ENCODE data around the gene SPACDR. TPM values are rescaled to one million over a fixed set of nuclear protein-coding genes. Genes with fewer than 3 reads are reported as not detected.
A peak's percentile ranks its signal among the peaks of the same experiment; 100 is the strongest.

Gene SPACDR
- total and polyA plus RNA-seq, 2 experiments from 2014 or later = 0.42 to 0.52 TPM

DNA sequence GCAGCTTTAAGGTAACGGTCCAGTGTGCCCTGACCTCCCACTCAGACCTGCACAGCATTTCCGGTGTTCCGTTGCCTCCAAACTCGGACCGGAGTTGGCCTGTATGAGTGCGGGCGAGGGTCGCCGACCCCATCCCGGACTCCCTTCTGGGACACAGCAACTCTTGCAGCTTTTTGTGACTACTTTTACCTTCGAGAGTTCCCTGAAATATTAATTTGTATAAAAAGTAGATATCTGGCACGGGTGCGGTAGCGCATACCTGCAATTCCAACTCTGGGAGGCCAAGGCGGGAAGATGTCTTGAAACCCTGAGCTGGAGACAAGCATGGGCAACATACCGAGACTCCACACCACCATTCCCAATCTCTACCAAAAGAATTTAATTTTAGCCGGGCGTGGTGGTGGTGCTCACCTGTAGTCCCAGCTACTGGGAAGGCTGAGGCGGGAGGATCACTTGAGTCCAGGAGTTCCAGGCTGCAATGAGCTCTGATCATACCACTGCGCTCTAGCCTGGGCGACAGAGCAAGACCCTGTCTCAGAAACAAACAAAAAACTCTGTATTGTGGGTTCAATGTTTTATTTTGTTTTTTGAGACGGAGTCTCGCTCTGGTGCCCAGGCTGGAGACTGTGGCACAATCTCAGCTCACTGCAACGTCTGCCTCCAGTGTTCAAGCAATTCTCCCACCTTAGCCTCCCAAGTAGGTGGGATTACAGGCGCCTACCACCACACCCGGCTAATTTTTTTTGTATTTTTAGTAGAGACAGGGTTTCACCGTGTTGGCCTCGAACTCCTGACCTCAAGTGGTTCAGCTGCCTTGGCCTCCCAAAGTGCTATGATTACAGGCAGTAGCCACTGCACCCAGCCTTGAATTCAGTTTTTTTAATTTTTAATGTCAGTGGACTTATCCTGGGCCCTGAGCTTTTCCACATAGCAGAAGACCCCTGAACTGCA, 26.6 kb downstream of the SPACDR start:
- Mint-ChIP-seq H3K27ac (peak overlapping the region; percentile 44; the same call in 1 of the 2 replicates), H3K9me3 (no peaks in the 10 kb centered on the region; the same call in 2 of the 3 replicates), H3K4me3 (peak overlapping the region; percentile 88), H3K4me1 (peaks cover 27% of the 10 kb centered on the region), H3K36me3 (ENCODE audit: low read depth) (peaks cover 30% of the 10 kb centered on the region), H3K27me3 (ENCODE audit: insufficient read depth, low read depth, poor library complexity) (peaks cover 20% of the 10 kb centered on the region)
- Histone ChIP-seq H3K4me1 (ENCODE audit: insufficient read depth) (peaks cover 10% of the 10 kb centered on the region; the same call in 1 of the 2 replicates), H4K20me1 (replicated peaks; ENCODE audit: insufficient read depth) (peaks cover 3% of the 10 kb centered on the region; the same call in 1 of the 2 replicates), H3F3A (replicated peaks; ENCODE audit: low read depth) (peaks cover 32% of the 10 kb centered on the region), H2AFZ (no peak overlapping the region), H3K27ac (ENCODE audit: low read depth) (peak overlapping the region; percentile 34; the same call in 1 of the 2 replicates), H3K27me3 (ENCODE audit: insufficient read depth) (no peaks in the 10 kb centered on the region), H3K79me2 (replicated peaks; ENCODE audit: insufficient read depth) (peaks cover 21% of the 10 kb centered on the region), H3K4me2 (peak overlapping the region; percentile 68), H3K9me2 (ENCODE audit: insufficient read depth) (no peaks in the 10 kb centered on the region), H3K36me3 (ENCODE audit: insufficient read depth) (peaks cover 9% of the 10 kb centered on the region; the same call in 1 of the 2 replicates), H3K4me3 (peak overlapping the region; percentile 44)
- ATAC-seq (no peak), DNase-seq (ENCODE audit: low spot score) (no peak)
- no peak for TF ChIP-seq POLR2AphosphoS5 (IDR thresholded peaks at IDR 0.05; ENCODE audit: low read depth)
- TF ChIP-seq, protein P1, sequence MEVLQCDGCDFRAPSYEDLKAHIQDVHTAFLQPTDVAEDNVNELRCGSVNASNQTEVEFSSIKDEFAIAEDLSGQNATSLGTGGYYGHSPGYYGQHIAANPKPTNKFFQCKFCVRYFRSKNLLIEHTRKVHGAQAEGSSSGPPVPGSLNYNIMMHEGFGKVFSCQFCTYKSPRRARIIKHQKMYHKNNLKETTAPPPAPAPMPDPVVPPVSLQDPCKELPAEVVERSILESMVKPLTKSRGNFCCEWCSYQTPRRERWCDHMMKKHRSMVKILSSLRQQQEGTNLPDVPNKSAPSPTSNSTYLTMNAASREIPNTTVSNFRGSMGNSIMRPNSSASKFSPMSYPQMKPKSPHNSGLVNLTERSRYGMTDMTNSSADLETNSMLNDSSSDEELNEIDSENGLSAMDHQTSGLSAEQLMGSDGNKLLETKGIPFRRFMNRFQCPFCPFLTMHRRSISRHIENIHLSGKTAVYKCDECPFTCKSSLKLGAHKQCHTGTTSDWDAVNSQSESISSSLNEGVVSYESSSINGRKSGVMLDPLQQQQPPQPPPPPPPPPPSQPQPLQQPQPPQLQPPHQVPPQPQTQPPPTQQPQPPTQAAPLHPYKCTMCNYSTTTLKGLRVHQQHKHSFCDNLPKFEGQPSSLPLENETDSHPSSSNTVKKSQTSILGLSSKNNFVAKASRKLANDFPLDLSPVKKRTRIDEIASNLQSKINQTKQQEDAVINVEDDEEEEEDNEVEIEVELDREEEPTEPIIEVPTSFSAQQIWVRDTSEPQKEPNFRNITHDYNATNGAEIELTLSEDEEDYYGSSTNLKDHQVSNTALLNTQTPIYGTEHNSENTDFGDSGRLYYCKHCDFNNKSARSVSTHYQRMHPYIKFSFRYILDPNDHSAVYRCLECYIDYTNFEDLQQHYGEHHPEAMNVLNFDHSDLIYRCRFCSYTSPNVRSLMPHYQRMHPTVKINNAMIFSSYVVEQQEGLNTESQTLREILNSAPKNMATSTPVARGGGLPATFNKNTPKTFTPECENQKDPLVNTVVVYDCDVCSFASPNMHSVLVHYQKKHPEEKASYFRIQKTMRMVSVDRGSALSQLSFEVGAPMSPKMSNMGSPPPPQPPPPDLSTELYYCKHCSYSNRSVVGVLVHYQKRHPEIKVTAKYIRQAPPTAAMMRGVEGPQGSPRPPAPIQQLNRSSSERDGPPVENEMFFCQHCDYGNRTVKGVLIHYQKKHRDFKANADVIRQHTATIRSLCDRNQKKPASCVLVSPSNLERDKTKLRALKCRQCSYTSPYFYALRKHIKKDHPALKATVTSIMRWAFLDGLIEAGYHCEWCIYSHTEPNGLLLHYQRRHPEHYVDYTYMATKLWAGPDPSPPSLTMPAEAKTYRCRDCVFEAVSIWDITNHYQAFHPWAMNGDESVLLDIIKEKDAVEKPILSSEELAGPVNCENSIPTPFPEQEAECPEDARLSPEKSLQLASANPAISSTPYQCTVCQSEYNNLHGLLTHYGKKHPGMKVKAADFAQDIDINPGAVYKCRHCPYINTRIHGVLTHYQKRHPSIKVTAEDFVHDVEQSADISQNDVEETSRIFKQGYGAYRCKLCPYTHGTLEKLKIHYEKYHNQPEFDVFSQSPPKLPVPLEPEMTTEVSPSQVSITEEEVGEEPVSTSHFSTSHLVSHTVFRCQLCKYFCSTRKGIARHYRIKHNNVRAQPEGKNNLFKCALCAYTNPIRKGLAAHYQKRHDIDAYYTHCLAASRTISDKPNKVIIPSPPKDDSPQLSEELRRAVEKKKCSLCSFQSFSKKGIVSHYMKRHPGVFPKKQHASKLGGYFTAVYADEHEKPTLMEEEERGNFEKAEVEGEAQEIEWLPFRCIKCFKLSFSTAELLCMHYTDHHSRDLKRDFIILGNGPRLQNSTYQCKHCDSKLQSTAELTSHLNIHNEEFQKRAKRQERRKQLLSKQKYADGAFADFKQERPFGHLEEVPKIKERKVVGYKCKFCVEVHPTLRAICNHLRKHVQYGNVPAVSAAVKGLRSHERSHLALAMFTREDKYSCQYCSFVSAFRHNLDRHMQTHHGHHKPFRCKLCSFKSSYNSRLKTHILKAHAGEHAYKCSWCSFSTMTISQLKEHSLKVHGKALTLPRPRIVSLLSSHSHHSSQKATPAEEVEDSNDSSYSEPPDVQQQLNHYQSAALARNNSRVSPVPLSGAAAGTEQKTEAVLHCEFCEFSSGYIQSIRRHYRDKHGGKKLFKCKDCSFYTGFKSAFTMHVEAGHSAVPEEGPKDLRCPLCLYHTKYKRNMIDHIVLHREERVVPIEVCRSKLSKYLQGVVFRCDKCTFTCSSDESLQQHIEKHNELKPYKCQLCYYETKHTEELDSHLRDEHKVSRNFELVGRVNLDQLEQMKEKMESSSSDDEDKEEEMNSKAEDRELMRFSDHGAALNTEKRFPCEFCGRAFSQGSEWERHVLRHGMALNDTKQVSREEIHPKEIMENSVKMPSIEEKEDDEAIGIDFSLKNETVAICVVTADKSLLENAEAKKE (CRISPR knock-in tag; IDR thresholded peaks at IDR 0.05) = no peak
- no peak for TF ChIP-seq EZH2 (IDR thresholded peaks at IDR 0.05; ENCODE audit: low read depth, unreplicated experiment)
- TF ChIP-seq, protein P2, sequence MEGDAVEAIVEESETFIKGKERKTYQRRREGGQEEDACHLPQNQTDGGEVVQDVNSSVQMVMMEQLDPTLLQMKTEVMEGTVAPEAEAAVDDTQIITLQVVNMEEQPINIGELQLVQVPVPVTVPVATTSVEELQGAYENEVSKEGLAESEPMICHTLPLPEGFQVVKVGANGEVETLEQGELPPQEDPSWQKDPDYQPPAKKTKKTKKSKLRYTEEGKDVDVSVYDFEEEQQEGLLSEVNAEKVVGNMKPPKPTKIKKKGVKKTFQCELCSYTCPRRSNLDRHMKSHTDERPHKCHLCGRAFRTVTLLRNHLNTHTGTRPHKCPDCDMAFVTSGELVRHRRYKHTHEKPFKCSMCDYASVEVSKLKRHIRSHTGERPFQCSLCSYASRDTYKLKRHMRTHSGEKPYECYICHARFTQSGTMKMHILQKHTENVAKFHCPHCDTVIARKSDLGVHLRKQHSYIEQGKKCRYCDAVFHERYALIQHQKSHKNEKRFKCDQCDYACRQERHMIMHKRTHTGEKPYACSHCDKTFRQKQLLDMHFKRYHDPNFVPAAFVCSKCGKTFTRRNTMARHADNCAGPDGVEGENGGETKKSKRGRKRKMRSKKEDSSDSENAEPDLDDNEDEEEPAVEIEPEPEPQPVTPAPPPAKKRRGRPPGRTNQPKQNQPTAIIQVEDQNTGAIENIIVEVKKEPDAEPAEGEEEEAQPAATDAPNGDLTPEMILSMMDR (conservative IDR thresholded peaks at IDR 0.05; ENCODE audit: low read depth in 2 of 2) = no peak
- no peak for TF ChIP-seq REST (IDR thresholded peaks at IDR 0.05; ENCODE audit: unreplicated experiment)
- no peak for TF ChIP-seq CREB1 (CRISPR knock-in tag; IDR thresholded peaks at IDR 0.05; ENCODE audit: low read depth)
- no peak for TF ChIP-seq EZH2phosphoT487 (IDR thresholded peaks at IDR 0.05; ENCODE audit: unreplicated experiment)
- no peak for TF ChIP-seq STAT1 (IDR thresholded peaks at IDR 0.05; ENCODE audit: unreplicated experiment)
- TF ChIP-seq NANOG (IDR thresholded peaks at IDR 0.05; ENCODE audit: borderline replicate concordance) = no peak
- no peak for TF ChIP-seq ZNF114 (CRISPR knock-in tag; IDR thresholded peaks at IDR 0.05)
- TF ChIP-seq, protein P3, sequence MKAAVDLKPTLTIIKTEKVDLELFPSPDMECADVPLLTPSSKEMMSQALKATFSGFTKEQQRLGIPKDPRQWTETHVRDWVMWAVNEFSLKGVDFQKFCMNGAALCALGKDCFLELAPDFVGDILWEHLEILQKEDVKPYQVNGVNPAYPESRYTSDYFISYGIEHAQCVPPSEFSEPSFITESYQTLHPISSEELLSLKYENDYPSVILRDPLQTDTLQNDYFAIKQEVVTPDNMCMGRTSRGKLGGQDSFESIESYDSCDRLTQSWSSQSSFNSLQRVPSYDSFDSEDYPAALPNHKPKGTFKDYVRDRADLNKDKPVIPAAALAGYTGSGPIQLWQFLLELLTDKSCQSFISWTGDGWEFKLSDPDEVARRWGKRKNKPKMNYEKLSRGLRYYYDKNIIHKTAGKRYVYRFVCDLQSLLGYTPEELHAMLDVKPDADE (IDR thresholded peaks at IDR 0.05) = no peak
- TF ChIP-seq JUNB (IDR thresholded peaks at IDR 0.05; ENCODE audit: unreplicated experiment) = no peak
- no peak for TF ChIP-seq ZNF331 (CRISPR knock-in tag; IDR thresholded peaks at IDR 0.05; ENCODE audit: low read depth)

All from GM23338 (cell line).